Mesendoderm (in vitro differentiated cells): ENCODE results near the gene AKAP13.
A peak's percentile ranks its signal among the peaks of the same experiment; 100 is the strongest.

Experiments
- DNase-seq: peaks from one replicate; pipeline ENCODE4 v3.0.0; 2013
- H2AK5ac ChIP-seq: 2 replicates; pipeline ENCODE4 v1.6.1; 2013; ENCODE audit warnings: low read length, inconsistent platforms
- H2BK120ac ChIP-seq: 2 replicates; pipeline ENCODE4 v1.6.1; 2013; ENCODE audit warnings: low read depth, mild to moderate bottlenecking, low read length, moderate library complexity, mixed read lengths
- H2BK15ac ChIP-seq: replicated peaks from 2 replicates; pipeline ENCODE4 v1.6.1; 2013; ENCODE audit warnings: low read depth, mild to moderate bottlenecking, moderate library complexity
- H2BK5ac ChIP-seq: 2 replicates; pipeline ENCODE4 v1.6.1; 2013; ENCODE audit warnings: low read length, inconsistent platforms
- H3K18ac ChIP-seq: 2 replicates; pipeline ENCODE4 v1.6.1; 2013; ENCODE audit warnings: mild to moderate bottlenecking, low read length, mixed read lengths
- H3K23ac ChIP-seq: one replicate; pipeline ENCODE4 v1.6.1; 2013; ENCODE audit warnings: low read length
- H3K27ac ChIP-seq: 2 replicates; pipeline ENCODE4 v1.5.1; 2013; ENCODE audit warnings: low read depth, mild to moderate bottlenecking, inconsistent platforms, low read length, moderate library complexity
- H3K27me3 ChIP-seq: 2 replicates; pipeline ENCODE4 v1.6.1; 2013; ENCODE audit warnings: low read length, control low read depth, mild to moderate bottlenecking, inconsistent platforms; ENCODE audit not compliant: insufficient read depth, poor library complexity
- H3K36me3 ChIP-seq: 2 replicates; pipeline ENCODE4 v1.6.1; 2013; ENCODE audit warnings: low read length, inconsistent platforms; ENCODE audit not compliant: control insufficient read depth, insufficient read depth
- H3K4ac ChIP-seq: one replicate; pipeline ENCODE4 v1.6.1; 2013; ENCODE audit warnings: low read depth, mild to moderate bottlenecking, low read length, moderate library complexity
- H3K4me1 ChIP-seq: 2 replicates; pipeline ENCODE4 v1.6.1; 2013; ENCODE audit warnings: low read depth, low read length, inconsistent platforms; ENCODE audit not compliant: control insufficient read depth
- H3K4me2 ChIP-seq: 2 replicates; pipeline ENCODE4 v1.6.1; 2013; ENCODE audit warnings: low read length
- H3K4me3 ChIP-seq: 2 replicates; pipeline ENCODE4 v1.5.1; 2013; ENCODE audit warnings: mild to moderate bottlenecking, low read length
- H3K56ac ChIP-seq: one replicate; pipeline ENCODE4 v1.6.1; 2013; ENCODE audit warnings: low read length
- H3K79me1 ChIP-seq: 2 replicates; pipeline ENCODE4 v1.6.1; 2013; ENCODE audit warnings: low read length, inconsistent platforms
- H3K79me2 ChIP-seq: 2 replicates; pipeline ENCODE4 v1.6.1; 2013; ENCODE audit warnings: mild to moderate bottlenecking, low read length; ENCODE audit not compliant: control insufficient read depth, insufficient read depth
- H3K9ac ChIP-seq: 2 replicates; pipeline ENCODE4 v1.6.1; 2013; ENCODE audit warnings: low read length, inconsistent platforms
- H4K5ac ChIP-seq: one replicate; pipeline ENCODE4 v1.6.1; 2013; ENCODE audit warnings: low read length
- H4K8ac ChIP-seq: one replicate; pipeline ENCODE4 v1.6.1; 2013; ENCODE audit warnings: low read depth, mild to moderate bottlenecking, control low read depth, low read length, moderate library complexity
- WGBS: extraction: QIAGEN DNeasy Blood & Tissue Kit; methylation state at CpG from one replicate; pipeline ENCODE4 v1.1.7; 2013; ENCODE audit warnings: low lambda C conversion rate, missing lambda C conversion rate; ENCODE audit not compliant: insufficient coverage; ENCODE audit errors: extremely low coverage; 5-methylcytosine and 5-hydroxymethylcytosine counted together

The AKAP13 gene

DNA sequence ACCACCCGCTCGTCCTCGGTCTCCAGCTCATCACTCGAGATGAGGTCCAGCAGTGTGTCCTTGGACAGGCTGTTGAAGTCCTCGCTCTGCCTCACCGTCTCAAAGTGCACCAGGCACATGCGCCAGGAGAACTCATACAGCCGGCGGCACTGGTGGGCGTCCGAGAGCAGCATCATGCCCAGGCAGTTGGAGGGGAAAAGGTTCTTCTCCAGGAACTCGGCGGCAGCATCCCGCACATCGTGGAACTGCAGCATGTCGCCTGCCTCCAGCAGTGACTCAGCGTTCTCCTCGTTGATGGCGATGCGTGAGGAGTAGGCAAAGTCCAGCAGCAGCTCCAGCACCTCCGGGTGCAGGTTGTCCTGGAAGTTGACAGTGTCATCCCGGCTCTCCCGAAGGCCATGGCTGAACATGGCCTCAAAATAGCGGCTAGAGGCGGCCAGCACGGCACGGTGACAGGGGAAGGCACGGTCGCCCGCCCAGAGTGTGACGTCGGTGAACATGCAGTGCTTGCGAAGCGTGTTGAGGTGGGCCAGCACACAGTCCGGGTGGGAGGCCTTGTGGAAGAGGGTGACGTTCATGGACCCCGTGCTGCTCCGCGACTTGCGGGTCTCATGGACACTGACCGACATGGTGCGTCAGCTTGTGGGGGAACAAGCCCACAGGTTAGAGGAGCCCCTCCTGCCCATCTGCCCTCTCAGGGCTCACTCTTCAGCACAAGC, 388.9 kb downstream of the AKAP13 start:
- H3K4ac ChIP-seq: no peak overlapping the region
- H2BK15ac ChIP-seq: no peak overlapping the region
- no peak overlapping the region for H2AK5ac ChIP-seq
- DNase-seq: no peak
- no peak overlapping the region for H4K5ac ChIP-seq
- no peak overlapping the region for H2BK120ac ChIP-seq
- no peaks in the 10 kb centered on the region for H3K27me3 ChIP-seq
- no peak overlapping the region for H3K4me2 ChIP-seq
- H3K9ac ChIP-seq: no peak overlapping the region
- H3K56ac ChIP-seq: no peak overlapping the region
- H3K79me1 ChIP-seq: peaks cover 57% of the 10 kb centered on the region
- H3K79me2 ChIP-seq: peaks cover 49% of the 10 kb centered on the region
- H3K36me3 ChIP-seq: no peaks in the 10 kb centered on the region
- no CpG with 5 or more reads among the region's 42 CpGs for WGBS
- H3K23ac ChIP-seq: no peak overlapping the region
- H4K8ac ChIP-seq: no peak overlapping the region
- no peak overlapping the region for H3K27ac ChIP-seq
- no peak overlapping the region for H2BK5ac ChIP-seq
- H3K18ac ChIP-seq: no peak overlapping the region
- no peaks in the 10 kb centered on the region for H3K4me1 ChIP-seq
- no peak overlapping the region for H3K4me3 ChIP-seq

DNA sequence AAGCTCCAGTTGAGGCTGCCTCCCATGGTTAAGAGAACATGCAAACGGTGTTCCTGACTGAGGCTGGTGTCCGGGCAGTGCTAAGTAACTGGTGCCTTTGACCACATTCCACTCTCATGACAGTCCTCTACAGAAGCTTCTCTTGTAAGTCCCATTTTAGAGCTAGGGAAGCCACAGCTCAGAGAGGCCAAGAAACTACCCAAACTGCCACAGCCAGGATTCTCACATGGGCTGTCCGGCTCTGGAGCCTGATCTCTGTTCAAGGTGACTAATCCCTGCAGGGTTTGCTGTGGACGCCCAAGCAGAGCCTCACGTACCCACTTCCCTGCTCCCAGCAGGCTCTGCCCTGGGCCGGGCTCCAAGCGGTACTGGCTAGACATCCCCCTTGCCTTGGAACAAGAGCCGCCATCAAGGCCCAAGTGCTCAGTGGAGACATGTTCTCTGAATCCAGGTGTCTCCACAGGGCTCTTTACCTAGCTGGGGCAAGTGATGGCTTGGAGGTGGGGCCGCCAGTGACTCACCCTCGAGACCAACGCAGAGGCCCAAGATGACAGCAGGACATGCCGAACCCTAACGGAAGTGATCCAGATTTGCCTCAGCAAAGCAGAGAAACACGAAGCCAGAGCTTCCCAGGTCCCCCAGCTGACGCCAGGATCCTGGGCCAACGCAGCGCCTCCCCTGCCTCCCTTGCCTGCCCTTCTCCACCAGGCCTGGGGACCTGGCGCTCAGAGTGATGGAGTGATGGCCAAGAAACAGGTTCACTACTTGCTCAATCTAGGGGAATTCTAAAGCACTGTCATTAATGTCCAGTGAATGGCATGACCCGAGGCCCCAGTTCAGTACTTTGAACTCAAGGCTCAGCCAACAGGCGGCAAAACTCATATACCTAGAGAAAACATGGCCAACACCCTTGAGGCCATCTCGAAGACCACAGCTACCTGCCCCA, 390.0 kb downstream of the AKAP13 start:
- Histone ChIP-seq H3K79me2 (peaks cover 53% of the 10 kb centered on the region), H3K4me1 (no peaks in the 10 kb centered on the region), H3K18ac (no peak overlapping the region), H2AK5ac (no peak overlapping the region), H3K4me2 (no peak overlapping the region), H3K27ac (no peak overlapping the region), H3K27me3 (no peaks in the 10 kb centered on the region), H3K4ac (no peak overlapping the region), H4K8ac (no peak overlapping the region), H3K23ac (no peak overlapping the region), H3K4me3 (no peak overlapping the region), H3K9ac (no peak overlapping the region), H3K36me3 (no peaks in the 10 kb centered on the region), H2BK15ac (no peak overlapping the region), H2BK5ac (no peak overlapping the region), H2BK120ac (no peak overlapping the region), H4K5ac (no peak overlapping the region), H3K79me1 (peaks cover 58% of the 10 kb centered on the region), H3K56ac (no peak overlapping the region)
- no CpG with 5 or more reads among the region's 21 CpGs for WGBS
- DNase-seq: peak; percentile 21

- H3K23ac ChIP-seq: no peak overlapping the region
- H2AK5ac ChIP-seq: no peak overlapping the region
- H3K79me2 ChIP-seq: peaks cover 55% of the 10 kb centered on the region
- H2BK15ac ChIP-seq: no peak overlapping the region
- no peak overlapping the region for H3K56ac ChIP-seq
- no peak overlapping the region for H4K8ac ChIP-seq
- H3K36me3 ChIP-seq: no peaks in the 10 kb centered on the region
- peaks cover 60% of the 10 kb centered on the region for H3K79me1 ChIP-seq
- no peaks in the 10 kb centered on the region for H3K27me3 ChIP-seq
- no peak overlapping the region for H3K27ac ChIP-seq
- H3K18ac ChIP-seq: no peak overlapping the region
- H3K4ac ChIP-seq: no peak overlapping the region
- no CpG with 5 or more reads among the region's 5 CpGs for WGBS
- no peak overlapping the region for H4K5ac ChIP-seq
- H3K9ac ChIP-seq: no peak overlapping the region
- no peak overlapping the region for H2BK120ac ChIP-seq
- H3K4me2 ChIP-seq: no peak overlapping the region
- H3K4me1 ChIP-seq: no peaks in the 10 kb centered on the region
- DNase-seq: no peak
- H2BK5ac ChIP-seq: no peak overlapping the region
- H3K4me3 ChIP-seq: no peak overlapping the region
These were observed 390.9 kb downstream of the AKAP13 start for GRCh38 chr15:85771271-85771670.

DNA sequence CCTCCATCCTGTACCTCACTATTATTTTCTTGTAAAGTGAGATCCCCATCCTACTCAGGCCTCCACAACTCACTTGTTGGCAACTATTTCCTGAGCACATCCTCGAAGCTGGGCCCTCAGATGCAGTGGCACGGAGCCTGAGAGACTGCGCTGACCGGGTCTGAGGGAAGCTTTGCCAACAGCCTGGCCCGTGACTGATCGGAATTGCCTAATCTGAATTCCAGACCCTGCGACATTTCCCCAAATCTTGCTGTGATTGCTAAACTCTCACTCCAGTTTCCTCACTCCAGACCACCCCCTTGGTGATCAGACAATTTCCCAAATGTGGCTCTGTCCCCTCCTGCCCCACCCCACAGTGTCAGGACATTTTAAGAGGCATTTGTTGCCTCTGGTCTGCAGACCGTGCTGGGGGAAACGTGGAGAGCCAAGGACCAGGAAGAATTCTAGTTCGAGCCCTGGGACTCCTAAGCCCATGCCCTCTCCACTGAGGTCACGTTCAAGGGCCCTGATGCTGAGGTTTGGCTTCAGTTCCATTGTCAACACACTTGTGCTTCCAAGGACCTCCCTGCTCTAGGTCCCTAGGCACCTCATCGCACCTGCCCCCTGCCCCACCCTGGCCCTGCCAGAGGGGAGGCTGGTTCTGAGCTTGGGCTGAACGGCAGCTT, 391.5 kb downstream of the AKAP13 start:
- Histone ChIP-seq H3K4ac (no peak overlapping the region), H2BK5ac (no peak overlapping the region), H3K79me1 (peaks cover 61% of the 10 kb centered on the region), H3K4me1 (no peaks in the 10 kb centered on the region), H3K36me3 (no peaks in the 10 kb centered on the region), H3K9ac (no peak overlapping the region), H3K56ac (no peak overlapping the region), H2BK15ac (no peak overlapping the region), H3K79me2 (peaks cover 56% of the 10 kb centered on the region), H4K8ac (no peak overlapping the region), H3K4me3 (no peak overlapping the region), H2AK5ac (no peak overlapping the region), H3K27ac (no peak overlapping the region), H3K27me3 (no peaks in the 10 kb centered on the region), H2BK120ac (no peak overlapping the region), H3K4me2 (no peak overlapping the region), H3K23ac (no peak overlapping the region), H4K5ac (no peak overlapping the region), H3K18ac (no peak overlapping the region)
- no CpG with 5 or more reads among the region's 13 CpGs for WGBS
- no peak for DNase-seq

GRCh38 chr15:85772668-85773067, 392.3 kb downstream of the AKAP13 start:
- no peak overlapping the region for H3K18ac ChIP-seq
- no peak overlapping the region for H4K5ac ChIP-seq
- no peaks in the 10 kb centered on the region for H3K4me1 ChIP-seq
- no peak overlapping the region for H2BK120ac ChIP-seq
- no peak overlapping the region for H2BK15ac ChIP-seq
- H2AK5ac ChIP-seq: no peak overlapping the region
- H3K36me3 ChIP-seq: no peaks in the 10 kb centered on the region
- no peak overlapping the region for H4K8ac ChIP-seq
- H3K79me2 ChIP-seq: peaks cover 59% of the 10 kb centered on the region
- H3K4ac ChIP-seq: no peak overlapping the region
- H3K4me2 ChIP-seq: no peak overlapping the region
- H3K9ac ChIP-seq: no peak overlapping the region
- peaks cover 64% of the 10 kb centered on the region for H3K79me1 ChIP-seq
- no peaks in the 10 kb centered on the region for H3K27me3 ChIP-seq
- no peak overlapping the region for H3K23ac ChIP-seq
- WGBS: no CpG with 5 or more reads among the region's 9 CpGs
- H3K56ac ChIP-seq: no peak overlapping the region
- no peak overlapping the region for H3K4me3 ChIP-seq
- no peak overlapping the region for H3K27ac ChIP-seq
- DNase-seq: no peak
- no peak overlapping the region for H2BK5ac ChIP-seq
